Measurements from ENCODE around the gene UTS2B. TPM values are rescaled to one million over a fixed set of nuclear protein-coding genes. Genes with fewer than 3 reads are reported as not detected.

Gene UTS2B
- total and polyA plus RNA-seq, 10 of the 15 experiments (the other 5 are each of a cell fraction or from before 2014, with no cell fraction given), result 0.15 to 0.72 (median 0.44) TPM

- H3K4me3 ChIP-seq, result no peak overlapping the region
- H3K27me3 ChIP-seq (replicated peaks in 1 of 2; ENCODE audit: control insufficient read depth in 2 of 2, insufficient read depth in 2 of 2, low read length in 1 of 2), result no peaks in the 10 kb centered on the region; a peak in 1 of 4 replicates
- no peaks in the 10 kb centered on the region for H4K20me1 ChIP-seq (ENCODE audit: control insufficient read depth, insufficient read depth)
- no peak overlapping the region for H3K27ac ChIP-seq (ENCODE audit: control insufficient read depth, insufficient read depth)
- FAIRE-seq, result no peak
- ChIA-PET RAD21 (ENCODE audit: unreplicated experiment) (no interaction called here), CTCF (interaction anchor here (1.0 to 2.8 kb wide), 2 partner anchors 9 to 89 kb away, joined by 3 to 8 read pairs; no protein-coding TSS in a partner anchor), POLR2A (interaction anchor here (0.6 kb wide), 1 partner anchor 11 kb away, joined by 4 read pairs; no protein-coding TSS in a partner anchor), SMC1A (ENCODE audit: uncharacterized antibody, unreplicated experiment) (interaction anchor here (1.1 to 1.6 kb wide), 3 partner anchors 11 to 73 kb away, joined by 3 to 4 read pairs (median 4); no protein-coding TSS in a partner anchor)
- no peak overlapping the region for H3K9ac ChIP-seq (ENCODE audit: control insufficient read depth, insufficient read depth, low read length)
- DNase-seq (ENCODE audit: low read depth, low spot score), result no peak
- H3K36me3 ChIP-seq (ENCODE audit: control insufficient read depth in 2 of 2, insufficient read depth in 2 of 2, low read length in 1 of 2), result no peaks in the 10 kb centered on the region
- peaks cover 8% of the 10 kb centered on the region for H3K79me2 ChIP-seq (ENCODE audit: control insufficient read depth, insufficient read depth, low read length)
- in situ Hi-C loops (cut with MboI) (no loop called here), intact Hi-C loops (cut with micrococcal nuclease; ENCODE audit: unreplicated experiment) (no loop called here)
- ATAC-seq, result no peak
- no TSS peak for BruUV-seq (replicated peaks)
- H2AFZ ChIP-seq (ENCODE audit: control insufficient read depth, low read depth, low read length), result no peak overlapping the region
- TF ChIP-seq MEF2B (IDR thresholded peaks at IDR 0.05; ENCODE audit: partially characterized antibody, poor library complexity, severe bottlenecking), result no peak
- no peak for TF ChIP-seq BHLHE40 (IDR thresholded peaks at IDR 0.05; ENCODE audit: borderline replicate concordance in 1 of 2, low read depth in 2 of 2, low read length in 1 of 2)
- no peak for TF ChIP-seq BCL3 (IDR thresholded peaks at IDR 0.05; ENCODE audit: borderline replicate concordance, insufficient read depth, low read depth, low read length, poor library complexity, severe bottlenecking)
- TF ChIP-seq RCOR1 (conservative IDR thresholded peaks at IDR 0.05; ENCODE audit: low read depth, low read length), result no peak
- TF ChIP-seq BACH1 (IDR thresholded peaks at IDR 0.05; ENCODE audit: borderline replicate concordance), result no peak
- TF ChIP-seq SP1 (IDR thresholded peaks at IDR 0.05; ENCODE audit: low read depth, low read length), result no peak
- no peak for TF ChIP-seq CHD1 (IDR thresholded peaks at IDR 0.05; ENCODE audit: low read depth, low read length)
- TF ChIP-seq RBBP5 (conservative IDR thresholded peaks at IDR 0.05), result no peak
- TF ChIP-seq NBN (IDR thresholded peaks at IDR 0.05), result no peak
- TF ChIP-seq SMAD1 (IDR thresholded peaks at IDR 0.05; ENCODE audit: low read depth, partially characterized antibody), result no peak
- no peak for TF ChIP-seq ZNF592 (IDR thresholded peaks at IDR 0.05)
- H3K4me2 ChIP-seq (ENCODE audit: control insufficient read depth, insufficient read depth), result no peak overlapping the region
- H3K4me1 ChIP-seq (ENCODE audit: control insufficient read depth, insufficient read depth, low read length), result peaks cover 8% of the 10 kb centered on the region
- H3K9me3 ChIP-seq (replicated peaks; ENCODE audit: control insufficient read depth, insufficient read depth, low read length), result no peaks in the 10 kb centered on the region
- WGBS (ENCODE audit: insufficient coverage, insufficient replicate concordance, low lambda C conversion rate, missing lambda C conversion rate), result 53% methylated on average over 2 of the region's 2 CpGs
Observed at GRCh38 chr3:191324936-191325335, 5.4 kb downstream of the UTS2B start.
